Esophagus squamous epithelium (tissue), 5 donors: ENCODE results near the gene VPS50. TPM values are rescaled to one million over a fixed set of nuclear protein-coding genes. Genes with fewer than 3 reads are reported as not detected.
"Not testable (repeated sequence)": the region's sequence is repeated elsewhere in the genome, so short reads cannot be mapped to it uniquely, and the experiment has no call there.

Source experiments
- DNase-seq: peaks from one replicate; lab custom pipeline; 2025; lab: John Stamatoyannopoulos, UW
- H3K27ac ChIP-seq, 4 donors: fragments of 200-600 bp; sonication (generic); one replicate each; pipeline ENCODE4 v1.5.1; 2016 to 2019; ENCODE audit warnings: mild to moderate bottlenecking in 1 of 4
- H3K27me3 ChIP-seq, 4 donors: fragments of 200-600 bp; sonication (generic); 1 replicate in 3 of 4; 2 replicates in 1 of 4; pipeline versions ENCODE4 v1.5.1 to v1.6.0; 2017 to 2021; ENCODE audit warnings: antibody characterized with exemption in 1 of 4
- H3K36me3 ChIP-seq, 3 donors: fragments of 200-600 bp; sonication (generic); one replicate each; pipeline ENCODE4 v1.5.1; 2016 to 2019
- H3K4me1 ChIP-seq, 3 donors: fragments of 200-600 bp; sonication (generic); one replicate each; pipeline ENCODE4 v1.5.1; 2017 to 2019
- H3K4me3 ChIP-seq, 4 donors: fragments of 200-600 bp; sonication (generic); 1 replicate in 3 of 4; 2 replicates in 1 of 4; pipeline ENCODE4 v1.5.1; 2016 to 2019; ENCODE audit warnings: mild to moderate bottlenecking in 2 of 4, moderate library complexity in 1 of 4
- H3K9me3 ChIP-seq, 3 donors: fragments of 200-600 bp; sonication (generic); one replicate each; pipeline ENCODE4 v1.5.1; 2016 to 2019
- CTCF ChIP-seq, 6 experiments: fragments of 450-650 bp in 4 of 6; fragments of 200-600 bp in 2 of 6; sonication (generic) in 2 of 6; IDR thresholded peaks; one replicate each; pipeline ENCODE4 v1.5.1; 2016 to 2019; ENCODE audit warnings: antibody characterized with exemption in 6 of 6, mild to moderate bottlenecking in 4 of 6, moderate library complexity in 4 of 6
- POLR2A ChIP-seq, 4 donors: fragments of 450-650 bp; IDR thresholded peaks; one replicate each; pipeline ENCODE4 v1.6.1; 2017; ENCODE audit warnings: antibody characterized with exemption in 4 of 4, mild to moderate bottlenecking in 4 of 4, moderate library complexity in 3 of 4
- WGBS, 2 donors: methylation state at CpG; one replicate each; pipeline ENCODE4 v1.1.5; 2018; 5-methylcytosine and 5-hydroxymethylcytosine counted together
- intact Hi-C: fragments of 100-400 bp; cut with DNase I; formaldehyde crosslinking; loops from one replicate; pipeline ENCODE4 v1.15.0; 2022
- total RNA-seq, 4 donors: library from RNA; depleted of rRNA; stranded (reverse); fragments of >200 nt; gene quantifications; one replicate each; pipeline ENCODE4 v1.1.0, GENCODE V29; 2016
- donor health status: DM: yes; HTN: yes; CAD: no.

Gene VPS50
- total RNA-seq, 4 donors from 2014 or later = 14.1 to 32.5 (median 28.1) TPM

GRCh38 chr7:93314449-93314848 is 82.3 kb downstream of the VPS50 start:
- TF ChIP-seq POLR2A (IDR thresholded peaks at IDR 0.05) (no peak), CTCF (IDR thresholded peaks at IDR 0.05) (no peak)

GRCh38 chr7:93315896-93316295 is 83.7 kb downstream of the VPS50 start:
- intact Hi-C loops = no loop called here
- no peak for TF ChIP-seq CTCF (IDR thresholded peaks at IDR 0.05)
- TF ChIP-seq POLR2A (IDR thresholded peaks at IDR 0.05) = no peak
- WGBS, 2 donors = 98 to 100% methylated on average over 2 of the region's 2 CpGs
- Histone ChIP-seq H3K9me3 (no peaks in the 10 kb centered on the region), H3K36me3 (peaks cover 0 to 48% (median 5%) of the 10 kb centered on the region in 3 donors), H3K4me3 (no peak overlapping the region), H3K27ac (no peak overlapping the region), H3K4me1 (no peaks in the 10 kb centered on the region), H3K27me3 (no peaks in the 10 kb centered on the region)
- DNase-seq = no peak

More at GRCh38 chr7:93314449-93314848, 82.3 kb downstream of the VPS50 start:
- H3K27me3 ChIP-seq = no peaks in the 10 kb centered on the region
- H3K4me3 ChIP-seq = no peak overlapping the region
- H3K4me1 ChIP-seq = no peaks in the 10 kb centered on the region
- no peak for DNase-seq
- no peaks in the 10 kb centered on the region for H3K9me3 ChIP-seq
- H3K27ac ChIP-seq = no peak overlapping the region
- intact Hi-C loops = no loop called here
- peaks cover 0 to 51% (median 5%) of the 10 kb centered on the region in 3 donors for H3K36me3 ChIP-seq
- 89 to 95% methylated on average over 3 of the region's 3 CpGs for WGBS, 2 donors

GRCh38 chr7:93316730-93317129 is 84.6 kb downstream of the VPS50 start:
- peaks cover 0 to 49% (median 5%) of the 10 kb centered on the region in 3 donors for H3K36me3 ChIP-seq
- intact Hi-C loops = no loop called here

GRCh38 chr7:93320887-93321286 is 88.7 kb downstream of the VPS50 start:
- 90 to 92% methylated on average over 4 of the region's 4 CpGs for WGBS, 2 donors
- no peak overlapping the region for H3K27ac ChIP-seq
- DNase-seq = no peak
- no peak overlapping the region for H3K4me3 ChIP-seq
- no peaks in the 10 kb centered on the region for H3K27me3 ChIP-seq
- H3K4me1 ChIP-seq = no peaks in the 10 kb centered on the region
- H3K36me3 ChIP-seq = peaks cover 0 to 39% (median 0%) of the 10 kb centered on the region in 3 donors
- intact Hi-C loops = no loop called here
- H3K9me3 ChIP-seq = no peaks in the 10 kb centered on the region
- TF ChIP-seq CTCF (IDR thresholded peaks at IDR 0.05) = no peak
- no peak for TF ChIP-seq POLR2A (IDR thresholded peaks at IDR 0.05)

More at GRCh38 chr7:93316730-93317129, 84.6 kb downstream of the VPS50 start:
- Histone ChIP-seq H3K9me3 (no peaks in the 10 kb centered on the region), H3K4me1 (no peaks in the 10 kb centered on the region), H3K4me3 (no peak overlapping the region), H3K27me3 (no peaks in the 10 kb centered on the region), H3K27ac (no peak overlapping the region)
- no peak for TF ChIP-seq CTCF (IDR thresholded peaks at IDR 0.05)
- no peak for TF ChIP-seq POLR2A (IDR thresholded peaks at IDR 0.05)
- no peak for DNase-seq

GRCh38 chr7:93326291-93326690 is 94.1 kb downstream of the VPS50 start:
- H3K4me3 ChIP-seq, H3K4me1 ChIP-seq, H3K27me3 ChIP-seq, H3K27ac ChIP-seq, H3K9me3 ChIP-seq, DNase-seq, intact Hi-C loops: not testable (repeated sequence)
- 98 to 100% methylated on average over 1 to 2 of the region's 2 CpGs for WGBS, 2 donors
- peaks cover 0 to 23% (median 0%) of the 10 kb centered on the region in 3 donors for H3K36me3 ChIP-seq
